Sigmoid colon (tissue), 7 donors: ENCODE data around the gene ZSWIM9. TPM values are rescaled to one million over a fixed set of nuclear protein-coding genes. Genes with fewer than 3 reads are reported as not detected.

Experiments used
- DNase-seq: peaks from one replicate; pipeline ENCODE4 v3.0.0-alpha.2; 2019
- H3K27ac ChIP-seq, 4 donors: fragments of 200-600 bp; sonication (generic); one replicate each; pipeline ENCODE4 v1.5.1; 2016 to 2019; ENCODE audit warnings: mild to moderate bottlenecking in 1 of 4
- H3K27me3 ChIP-seq, 3 donors: fragments of 200-600 bp; sonication (generic); one replicate each; pipeline ENCODE4 v1.5.1; 2019; ENCODE audit warnings: mild to moderate bottlenecking in 1 of 3
- H3K36me3 ChIP-seq, 4 donors: fragments of 200-600 bp; sonication (generic); one replicate each; pipeline ENCODE4 v1.5.1; 2016 to 2019
- H3K4me1 ChIP-seq, 4 donors: fragments of 200-600 bp; sonication (generic); one replicate each; pipeline ENCODE4 v1.5.1; 2017 to 2019
- H3K4me3 ChIP-seq, 4 donors: fragments of 200-600 bp; sonication (generic); one replicate each; pipeline ENCODE4 v1.5.1; 2017 to 2019; ENCODE audit warnings: mild to moderate bottlenecking in 2 of 4, moderate library complexity in 1 of 4
- H3K9me3 ChIP-seq, 4 donors: fragments of 200-600 bp in 3 of 4; sonication (generic) in 3 of 4; one replicate each; pipeline versions ENCODE4 v1.5.1 to v1.6.1; 2013 to 2019
- EP300 ChIP-seq, 4 donors: sonication (generic); formaldehyde crosslinking; IDR thresholded peaks; one replicate each; pipeline ENCODE4 v1.6.1; 2017; ENCODE audit warnings: antibody characterized with exemption in 4 of 4
- POLR2A ChIP-seq, 2 donors: fragments of 450-650 bp; IDR thresholded peaks; one replicate each; pipeline ENCODE4 v1.6.1; 2016; ENCODE audit warnings: antibody characterized with exemption in 2 of 2, mild to moderate bottlenecking in 2 of 2, moderate library complexity in 2 of 2
- POLR2AphosphoS5 ChIP-seq, 4 donors: sonication (generic); formaldehyde crosslinking; IDR thresholded peaks; one replicate each; pipeline ENCODE4 v1.6.1; 2017; ENCODE audit warnings: antibody characterized with exemption in 4 of 4
- WGBS, 2 donors: extraction: QIAGEN DNeasy Blood & Tissue Kit; methylation state at CpG; one replicate each; pipeline ENCODE4 v1.1.7; 2013; 5-methylcytosine and 5-hydroxymethylcytosine counted together
- intact Hi-C: fragments of 100-400 bp; cut with DNase I; formaldehyde crosslinking; loops from one replicate; pipeline ENCODE4 v1.15.1; 2023
- polyA plus RNA-seq, 3 donors: library from polyadenylated mRNA; stranded (reverse); fragments of 200-250 nt; gene quantifications; one replicate each; pipeline ENCODE4 v1.2.3, GENCODE V29; 2013
- total RNA-seq, 4 donors: library from RNA; depleted of rRNA; stranded (reverse); fragments of >200 nt; gene quantifications; one replicate each; pipeline ENCODE4 v1.1.0, GENCODE V29; 2016
- TF ChIP-seq, protein P1 (sequence below), 4 experiments: fragments of 450-650 bp in 3 of 4; fragments of 200-600 bp in 1 of 4; IDR thresholded peaks; one replicate each; pipeline ENCODE4 v1.5.1; 2016 to 2019; ENCODE audit warnings: antibody characterized with exemption in 4 of 4, mild to moderate bottlenecking in 3 of 4, moderate library complexity in 2 of 4
- donor health status: healthy with polysubstance abuse.
- donor health status: Bipolar disorder and iron deficiency.
- donor health status: healthy.

The ZSWIM9 gene
- total and polyA plus RNA-seq, 7 donors, result 2.4 to 10.0 (median 5.0) TPM

DNA sequence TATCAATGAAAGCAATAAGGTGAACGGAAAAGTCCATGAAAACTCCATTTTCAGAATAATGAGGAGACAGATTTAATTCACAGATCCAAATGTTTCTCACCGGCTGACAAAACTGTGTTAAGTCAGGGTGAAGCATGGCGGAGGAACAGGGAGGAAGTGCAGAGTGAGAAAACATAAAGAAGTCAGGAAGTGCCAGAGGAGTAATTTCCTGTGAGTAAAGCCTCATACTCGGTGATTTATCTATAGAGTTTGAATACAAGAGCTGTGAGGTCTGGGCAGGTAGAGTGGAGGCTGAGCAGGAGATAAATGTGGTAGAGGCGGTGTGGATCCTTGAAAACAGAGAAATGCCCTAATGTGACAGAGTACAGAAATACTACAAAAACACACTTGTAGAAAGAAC is 73.8 kb downstream of the ZSWIM9 start:
- intact Hi-C loops, result no loop called here
- H3K27me3 ChIP-seq, result no peaks in the 10 kb centered on the region
- no peak overlapping the region for H3K27ac ChIP-seq
- no peak overlapping the region for H3K4me3 ChIP-seq
- TF ChIP-seq POLR2AphosphoS5 (IDR thresholded peaks at IDR 0.05) (no peak), EP300 (IDR thresholded peaks at IDR 0.05) (no peak), POLR2A (IDR thresholded peaks at IDR 0.05) (no peak)
- TF ChIP-seq, protein P1, sequence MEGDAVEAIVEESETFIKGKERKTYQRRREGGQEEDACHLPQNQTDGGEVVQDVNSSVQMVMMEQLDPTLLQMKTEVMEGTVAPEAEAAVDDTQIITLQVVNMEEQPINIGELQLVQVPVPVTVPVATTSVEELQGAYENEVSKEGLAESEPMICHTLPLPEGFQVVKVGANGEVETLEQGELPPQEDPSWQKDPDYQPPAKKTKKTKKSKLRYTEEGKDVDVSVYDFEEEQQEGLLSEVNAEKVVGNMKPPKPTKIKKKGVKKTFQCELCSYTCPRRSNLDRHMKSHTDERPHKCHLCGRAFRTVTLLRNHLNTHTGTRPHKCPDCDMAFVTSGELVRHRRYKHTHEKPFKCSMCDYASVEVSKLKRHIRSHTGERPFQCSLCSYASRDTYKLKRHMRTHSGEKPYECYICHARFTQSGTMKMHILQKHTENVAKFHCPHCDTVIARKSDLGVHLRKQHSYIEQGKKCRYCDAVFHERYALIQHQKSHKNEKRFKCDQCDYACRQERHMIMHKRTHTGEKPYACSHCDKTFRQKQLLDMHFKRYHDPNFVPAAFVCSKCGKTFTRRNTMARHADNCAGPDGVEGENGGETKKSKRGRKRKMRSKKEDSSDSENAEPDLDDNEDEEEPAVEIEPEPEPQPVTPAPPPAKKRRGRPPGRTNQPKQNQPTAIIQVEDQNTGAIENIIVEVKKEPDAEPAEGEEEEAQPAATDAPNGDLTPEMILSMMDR (IDR thresholded peaks at IDR 0.05), result no peak
- DNase-seq, result no peak
- H3K9me3 ChIP-seq, result no peaks in the 10 kb centered on the region
- H3K36me3 ChIP-seq, result peaks cover 0 to 54% (median 5%) of the 10 kb centered on the region in 4 donors
- no peaks in the 10 kb centered on the region for H3K4me1 ChIP-seq
- 47 to 75% methylated on average over 5 of the region's 5 CpGs for WGBS, 2 donors

- Histone ChIP-seq H3K27me3 (no peaks in the 10 kb centered on the region), H3K36me3 (peaks cover 0 to 36% (median 2%) of the 10 kb centered on the region in 4 donors), H3K4me1 (no peaks in the 10 kb centered on the region), H3K4me3 (no peak overlapping the region), H3K27ac (no peak overlapping the region), H3K9me3 (no peaks in the 10 kb centered on the region)
- no peak for DNase-seq
- TF ChIP-seq EP300 (IDR thresholded peaks at IDR 0.05) (no peak), POLR2A (IDR thresholded peaks at IDR 0.05) (no peak), POLR2AphosphoS5 (IDR thresholded peaks at IDR 0.05) (no peak)
- TF ChIP-seq, protein P1 (IDR thresholded peaks at IDR 0.05), result no peak
- intact Hi-C loops, result no loop called here
- 76 to 81% methylated on average over 5 of the region's 5 CpGs for WGBS, 2 donors
Observed at GRCh38 chr19:48246101-48246500, 75.6 kb downstream of the ZSWIM9 start.

DNA sequence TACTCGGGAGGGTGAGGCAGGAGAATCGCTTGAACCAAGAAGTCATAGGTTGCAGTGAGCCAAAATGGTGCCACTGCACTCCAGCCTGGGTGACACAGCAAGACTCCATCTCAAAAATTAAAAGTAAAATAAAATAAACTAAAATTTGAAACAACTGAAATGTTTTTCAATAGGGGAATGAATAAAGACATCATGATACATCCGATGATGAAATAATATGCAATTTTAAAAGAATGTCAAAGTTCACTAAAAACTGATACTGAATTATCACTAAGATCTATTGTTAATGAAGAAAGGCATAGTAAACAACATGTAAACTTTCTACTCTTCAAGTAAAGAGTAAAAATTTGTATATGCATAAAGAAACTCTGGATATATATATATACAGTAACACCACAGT is 76.7 kb downstream of the ZSWIM9 start:
- H3K27me3 ChIP-seq, result no peaks in the 10 kb centered on the region
- TF ChIP-seq POLR2A (IDR thresholded peaks at IDR 0.05), result no peak
- TF ChIP-seq, protein P1 (IDR thresholded peaks at IDR 0.05), result no peak
- TF ChIP-seq EP300 (IDR thresholded peaks at IDR 0.05), result no peak
- TF ChIP-seq POLR2AphosphoS5 (IDR thresholded peaks at IDR 0.05), result no peak
- WGBS, 2 donors, result 96 to 97% methylated on average over 3 of the region's 3 CpGs
- peaks cover 0 to 30% (median 2%) of the 10 kb centered on the region in 4 donors for H3K36me3 ChIP-seq
- no peak overlapping the region for H3K27ac ChIP-seq
- no peak for DNase-seq
- no peaks in the 10 kb centered on the region for H3K4me1 ChIP-seq
- intact Hi-C loops, result no loop called here
- no peak overlapping the region for H3K4me3 ChIP-seq
- no peaks in the 10 kb centered on the region for H3K9me3 ChIP-seq

Other genes starting within 250 kb of the ZSWIM9 start
- not detected for gene BSPH1, start 178.5 kb upstream of the ZSWIM9 start, total RNA-seq
- gene BSPH1, start 178.5 kb upstream of the ZSWIM9 start, polyA plus RNA-seq, result not detected
- not detected for gene ELSPBP1, start 176.0 kb upstream of the ZSWIM9 start, total RNA-seq
- not detected for gene ELSPBP1, start 176.0 kb upstream of the ZSWIM9 start, polyA plus RNA-seq
- gene CABP5, start 126.6 kb upstream of the ZSWIM9 start, total RNA-seq, result not detected
- gene CABP5, start 126.6 kb upstream of the ZSWIM9 start, polyA plus RNA-seq, result 10 to 100 TPM in 1 of 3 donors, not detected in 2; 22.8 TPM
- 10 to 100 TPM; 11.8 to 18.5 (median 13.1) TPM for gene PLA2G4C, start 59.9 kb upstream of the ZSWIM9 start, total RNA-seq
- 1 to 10 TPM in 2 of 3 donors, under 1 TPM in 1; 0.60 to 6.4 (median 6.0) TPM for gene PLA2G4C, start 59.9 kb upstream of the ZSWIM9 start, polyA plus RNA-seq
- 10 to 100 TPM in 1 of 4 donors, 1 to 10 TPM in 3; 4.3 to 16.9 (median 6.5) TPM for gene LIG1, start 336 bp upstream of the ZSWIM9 start, total RNA-seq
- gene LIG1, start 336 bp upstream of the ZSWIM9 start, polyA plus RNA-seq, result 10 to 100 TPM; 11.4 to 41.6 (median 15.5) TPM
- gene CARD8, start 85.2 kb downstream of the ZSWIM9 start, total RNA-seq, result 10 to 100 TPM; 14.2 to 37.7 (median 24.7) TPM
- gene CARD8, start 85.2 kb downstream of the ZSWIM9 start, polyA plus RNA-seq, result 10 to 100 TPM in 1 of 3 donors, 1 to 10 TPM in 2; 6.0 to 31.0 (median 8.1) TPM
- not detected for gene ZNF114, start 99.4 kb downstream of the ZSWIM9 start, total RNA-seq
- under 1 TPM in 1 of 3 donors, not detected in 2; 0.26 TPM for gene ZNF114, start 99.4 kb downstream of the ZSWIM9 start, polyA plus RNA-seq
- gene EMP3, start 154.9 kb downstream of the ZSWIM9 start, total RNA-seq, result 10 to 100 TPM; 60.4 to 77.1 (median 69.7) TPM
- 10 to 100 TPM; 21.7 to 47.7 (median 42.0) TPM for gene EMP3, start 154.9 kb downstream of the ZSWIM9 start, polyA plus RNA-seq
- 1 to 10 TPM; 5.4 to 8.9 (median 6.8) TPM for gene TMEM143, start 193.3 kb downstream of the ZSWIM9 start, total RNA-seq
- gene TMEM143, start 193.3 kb downstream of the ZSWIM9 start, polyA plus RNA-seq, result 1 to 10 TPM; 4.2 to 8.7 (median 5.4) TPM
- not detected for gene SYNGR4, start 193.7 kb downstream of the ZSWIM9 start, total RNA-seq
- gene SYNGR4, start 193.7 kb downstream of the ZSWIM9 start, polyA plus RNA-seq, result under 1 TPM in 1 of 3 donors, not detected in 2; 0.25 TPM
- gene KDELR1, start 220.9 kb downstream of the ZSWIM9 start, total RNA-seq, result 100 to 1,000 TPM in 1 of 4 donors, 10 to 100 TPM in 3; 61.5 to 109 (median 71.1) TPM
- gene KDELR1, start 220.9 kb downstream of the ZSWIM9 start, polyA plus RNA-seq, result 100 to 1,000 TPM in 1 of 3 donors, 10 to 100 TPM in 2; 74.7 to 195 (median 87.7) TPM
- under 1 TPM in 3 of 4 donors, not detected in 1; under 0.01 to 0.36 (median 0.16) TPM for gene GRIN2D, start 223.0 kb downstream of the ZSWIM9 start, total RNA-seq
- gene GRIN2D, start 223.0 kb downstream of the ZSWIM9 start, polyA plus RNA-seq, result under 1 TPM in 1 of 3 donors, not detected in 2; 0.26 TPM